ENCODE measurements around the gene SEPSECS.

Gene SEPSECS

DNA sequence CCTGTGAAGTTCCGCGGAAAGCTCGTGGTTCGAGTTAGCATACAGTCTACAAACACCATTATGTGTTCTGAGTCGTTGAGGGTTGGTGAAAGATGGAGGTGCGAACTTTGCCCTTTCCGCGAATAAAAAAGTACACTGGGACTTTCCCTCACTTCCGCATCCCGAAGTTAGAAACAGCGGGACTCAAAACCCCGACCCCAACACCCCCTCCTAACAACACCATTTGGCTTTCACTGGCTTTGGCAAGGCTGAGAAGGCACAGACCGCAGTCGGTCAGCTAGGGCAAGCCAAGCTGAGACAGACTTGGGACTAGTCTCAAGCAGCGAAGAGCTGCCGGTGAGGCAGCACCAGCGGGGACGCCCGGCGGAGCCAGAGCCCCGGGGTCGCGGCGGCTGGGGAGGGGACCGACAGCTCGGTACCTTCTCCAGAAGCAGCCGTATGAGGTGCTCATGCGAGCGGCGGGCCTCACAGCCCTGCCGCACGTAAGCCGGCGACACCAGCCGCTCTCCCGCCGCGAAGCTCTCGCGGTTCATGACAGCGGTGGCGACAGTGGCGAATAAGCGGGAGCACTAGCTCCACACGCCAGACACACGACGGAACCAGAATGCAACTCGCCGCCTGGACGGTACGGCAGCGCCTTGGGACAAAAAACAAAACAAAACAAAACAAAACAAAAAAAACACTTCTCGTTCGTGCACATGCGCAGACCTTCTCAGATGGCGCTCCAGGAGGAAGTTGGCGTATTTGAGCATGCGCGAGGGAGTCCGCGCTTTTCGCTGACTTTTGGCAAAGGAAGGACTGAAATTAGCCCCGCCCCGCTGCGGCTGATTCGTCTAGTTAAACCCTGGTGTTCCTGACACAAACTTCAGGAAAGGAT lies at the start of gene SEPSECS:
TSS of gene SEPSECS (minus strand) at position 613 of the 877 bp plus-strand sequence. CDS start at position 533, 80 bp downstream.
- DNase-seq = peak; percentile 77 to 85 (median 84)

DNA sequence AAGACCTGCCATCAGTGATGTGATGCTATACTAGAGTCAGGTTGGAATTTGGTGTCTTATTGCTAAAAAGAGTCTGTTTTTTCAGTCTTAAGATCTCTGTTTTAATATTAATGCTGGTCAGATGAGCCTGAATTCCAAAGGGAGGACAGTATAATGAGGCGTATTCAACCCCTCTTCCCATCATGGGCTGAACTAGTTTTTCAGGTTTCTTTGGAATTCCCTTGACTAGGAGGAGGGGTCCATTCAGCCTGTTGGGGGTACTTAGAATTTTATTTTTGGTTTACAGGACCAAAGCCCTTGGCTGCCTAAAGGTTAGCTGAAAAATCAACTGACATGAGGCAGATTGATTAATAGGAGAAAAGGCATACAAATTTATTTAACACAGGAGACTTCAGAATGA lies 49.5 kb upstream of the SEPSECS start:
- no peak for DNase-seq

DNA sequence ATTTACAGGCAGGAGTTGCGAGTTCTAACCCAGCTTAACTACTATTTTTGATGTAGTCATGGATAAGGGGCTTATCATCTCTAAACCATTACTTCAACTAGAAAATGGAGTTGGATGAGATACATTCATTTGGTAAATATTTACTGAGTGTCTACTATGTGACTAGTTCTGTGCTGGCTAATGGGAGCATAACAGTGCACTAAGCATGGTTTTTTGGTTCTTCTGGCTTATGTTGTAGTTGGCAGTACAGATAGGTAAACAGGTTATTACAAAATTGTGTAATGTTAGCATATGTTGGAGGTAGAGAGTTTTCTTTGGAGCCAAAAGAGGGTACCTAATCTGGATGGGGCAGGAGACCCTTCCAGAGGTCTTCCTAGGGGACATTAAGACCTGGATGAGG lies 47.7 kb upstream of the SEPSECS start:
- no peak for DNase-seq

DNA sequence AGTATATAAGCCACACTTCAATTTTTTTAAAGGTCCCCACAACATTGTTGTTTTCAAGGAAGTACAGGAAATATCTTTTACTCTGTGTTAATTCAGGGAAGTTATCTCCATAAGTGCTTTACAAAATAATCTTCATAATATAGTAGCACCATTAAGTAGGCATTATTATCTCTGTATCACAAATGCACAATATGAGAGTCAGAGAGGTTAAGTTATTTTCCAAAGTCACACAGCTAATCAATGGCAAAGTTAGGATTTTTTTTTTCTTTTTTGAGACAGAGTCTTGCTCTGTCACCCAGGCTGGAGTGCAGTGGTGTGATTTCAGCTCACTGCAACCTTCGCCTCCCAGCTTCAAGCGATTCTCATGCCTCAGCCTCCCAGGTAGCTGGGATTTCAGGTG lies 38.5 kb upstream of the SEPSECS start:
- no peak for DNase-seq

DNA sequence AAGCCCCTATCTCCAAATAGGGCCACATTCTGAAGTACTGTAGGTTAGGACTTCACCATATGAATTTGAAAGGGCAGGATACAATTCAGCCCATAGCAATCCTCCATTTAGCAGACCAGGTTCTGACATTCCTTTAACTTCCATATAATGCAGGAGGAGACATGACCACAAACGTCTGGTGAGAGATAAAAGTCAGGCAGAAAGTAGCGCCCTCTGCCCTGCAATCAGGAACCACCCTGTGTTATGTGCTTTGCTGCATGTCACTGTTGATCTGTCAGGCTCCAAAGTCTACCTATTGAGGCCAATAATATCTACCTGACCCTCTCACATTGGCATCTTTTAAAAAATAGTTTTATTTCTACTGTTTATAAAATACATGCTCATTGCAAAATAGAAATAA lies 30.2 kb upstream of the SEPSECS start:
- no peak for DNase-seq

DNA sequence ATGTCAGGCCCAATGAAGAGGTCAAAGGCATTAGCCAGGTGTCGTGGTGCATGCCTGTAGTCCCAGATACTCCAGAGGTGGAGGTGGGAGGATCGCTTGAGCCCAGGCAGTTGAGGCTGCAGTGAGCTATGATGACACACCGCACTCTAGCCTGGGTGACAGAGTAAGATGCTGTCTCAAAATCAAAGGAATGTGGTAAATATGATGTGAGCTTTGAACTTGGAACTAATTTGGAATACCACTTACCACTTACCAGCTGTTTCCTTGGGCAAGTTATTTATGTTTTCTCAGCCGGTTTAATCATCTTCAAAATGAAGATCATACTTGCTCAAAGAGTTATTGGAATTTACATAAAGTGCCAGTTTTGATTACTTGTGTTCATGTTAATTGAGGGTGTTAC lies 23.8 kb upstream of the SEPSECS start:
- no peak for DNase-seq

DNA sequence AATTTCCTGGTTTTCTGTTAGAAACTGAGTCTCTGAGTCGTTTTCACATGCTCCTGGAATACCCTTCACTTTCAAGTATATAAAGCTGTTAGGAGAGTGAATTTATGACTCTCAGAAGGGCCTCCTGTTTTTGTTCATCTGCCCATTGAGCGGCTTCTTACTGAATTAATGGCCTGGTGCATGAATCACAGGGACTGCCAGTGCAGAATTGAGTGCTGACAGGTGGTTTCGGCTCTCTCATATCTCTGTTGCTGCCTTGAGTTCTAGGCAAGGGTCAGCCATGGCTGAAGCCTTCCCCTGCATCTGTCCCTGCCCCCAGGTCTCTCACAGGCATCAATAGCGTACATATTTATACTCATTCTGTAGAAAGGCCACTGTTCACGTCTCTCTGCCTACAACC lies 22.7 kb upstream of the SEPSECS start:
- no peak for DNase-seq

DNA sequence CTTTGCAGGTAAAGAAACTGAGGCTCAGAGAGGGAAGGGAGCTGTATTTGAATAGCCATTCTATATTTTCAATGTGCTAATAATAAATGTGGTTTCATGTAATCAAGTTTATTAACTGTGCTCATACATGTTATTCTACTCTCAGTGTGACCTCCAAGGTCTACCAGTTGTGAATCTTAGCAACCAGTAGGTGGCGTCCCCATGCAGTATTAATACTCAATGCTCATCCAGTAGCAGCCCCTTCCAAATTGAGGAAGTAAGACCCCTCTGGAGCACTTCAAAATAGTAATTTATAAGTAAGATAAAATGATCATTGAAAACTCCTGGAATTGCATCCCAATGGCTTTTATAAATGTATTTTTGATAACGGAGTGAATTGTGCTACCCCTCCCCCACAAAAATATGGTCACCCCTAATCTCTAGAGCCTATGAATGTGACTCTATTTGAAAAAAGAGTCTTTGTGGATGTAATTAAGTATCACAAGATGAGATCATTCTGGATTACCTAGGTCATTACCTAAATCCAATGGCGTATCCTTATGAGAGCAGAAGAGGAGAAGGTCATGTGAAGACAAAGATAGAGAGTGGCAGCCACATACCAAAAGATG lies 20.4 kb upstream of the SEPSECS start:
- peak in 1 of 4 experiments; percentile 2 for DNase-seq

DNA sequence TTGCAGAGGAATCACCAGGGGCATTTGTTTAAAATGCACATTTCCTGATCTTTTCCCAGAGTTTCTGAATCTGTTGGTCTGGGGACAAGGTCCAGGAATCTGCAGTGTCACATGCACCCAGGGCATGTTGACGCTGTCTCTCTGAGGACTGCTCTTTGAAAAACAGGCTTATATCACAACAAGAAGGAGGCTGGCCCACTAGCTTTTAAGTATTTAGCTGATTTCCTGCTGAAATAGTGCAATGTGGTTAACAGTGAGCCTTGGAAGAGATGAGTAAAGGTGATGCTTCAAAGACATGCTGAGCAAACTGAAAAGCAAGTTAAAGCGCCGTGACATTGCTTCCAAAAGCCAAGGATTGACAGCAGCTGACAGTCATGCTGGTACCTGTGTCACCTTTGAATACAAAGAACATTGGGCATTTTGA lies 18.6 kb upstream of the SEPSECS start:
- no peak for DNase-seq

DNA sequence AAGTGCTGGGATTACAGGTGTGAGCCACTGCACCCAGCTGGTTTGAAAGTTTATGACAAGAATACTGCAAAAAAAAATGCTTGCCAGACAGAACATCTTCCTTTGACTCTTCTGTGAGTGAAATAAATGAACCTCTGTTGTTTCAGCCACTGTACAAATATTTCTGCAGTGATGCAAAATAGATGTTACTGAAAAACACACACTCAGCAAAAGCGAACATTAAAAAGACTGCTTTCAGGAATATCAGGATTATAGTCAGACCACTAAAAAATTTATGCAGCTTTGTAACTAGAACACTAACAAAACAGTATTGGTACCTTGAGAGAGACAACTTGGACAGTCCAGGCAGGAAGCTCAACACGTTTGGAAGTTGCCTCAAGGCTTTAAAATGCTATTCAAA lies 16.9 kb upstream of the SEPSECS start:
- no peak for DNase-seq

DNA sequence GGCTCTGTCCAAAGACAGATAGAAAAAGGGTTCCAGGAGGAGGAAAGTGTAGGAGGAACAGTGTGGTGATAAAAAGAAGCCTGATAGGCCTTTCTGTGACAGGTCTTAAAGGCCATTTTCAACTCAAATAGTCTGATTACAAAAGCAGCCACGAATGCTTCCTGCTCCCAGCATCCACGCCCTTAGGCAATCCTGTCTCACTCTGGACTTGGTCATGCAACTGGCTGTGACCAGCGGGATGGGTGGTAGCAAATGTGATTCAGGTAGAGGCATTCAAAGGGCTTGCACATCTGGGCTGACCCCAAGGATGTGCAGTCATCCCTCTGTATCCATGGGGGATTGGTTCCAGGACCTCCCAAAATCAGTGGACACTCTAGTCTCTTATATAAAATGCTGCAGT lies 14.4 kb upstream of the SEPSECS start:
- DNase-seq = no peak

DNA sequence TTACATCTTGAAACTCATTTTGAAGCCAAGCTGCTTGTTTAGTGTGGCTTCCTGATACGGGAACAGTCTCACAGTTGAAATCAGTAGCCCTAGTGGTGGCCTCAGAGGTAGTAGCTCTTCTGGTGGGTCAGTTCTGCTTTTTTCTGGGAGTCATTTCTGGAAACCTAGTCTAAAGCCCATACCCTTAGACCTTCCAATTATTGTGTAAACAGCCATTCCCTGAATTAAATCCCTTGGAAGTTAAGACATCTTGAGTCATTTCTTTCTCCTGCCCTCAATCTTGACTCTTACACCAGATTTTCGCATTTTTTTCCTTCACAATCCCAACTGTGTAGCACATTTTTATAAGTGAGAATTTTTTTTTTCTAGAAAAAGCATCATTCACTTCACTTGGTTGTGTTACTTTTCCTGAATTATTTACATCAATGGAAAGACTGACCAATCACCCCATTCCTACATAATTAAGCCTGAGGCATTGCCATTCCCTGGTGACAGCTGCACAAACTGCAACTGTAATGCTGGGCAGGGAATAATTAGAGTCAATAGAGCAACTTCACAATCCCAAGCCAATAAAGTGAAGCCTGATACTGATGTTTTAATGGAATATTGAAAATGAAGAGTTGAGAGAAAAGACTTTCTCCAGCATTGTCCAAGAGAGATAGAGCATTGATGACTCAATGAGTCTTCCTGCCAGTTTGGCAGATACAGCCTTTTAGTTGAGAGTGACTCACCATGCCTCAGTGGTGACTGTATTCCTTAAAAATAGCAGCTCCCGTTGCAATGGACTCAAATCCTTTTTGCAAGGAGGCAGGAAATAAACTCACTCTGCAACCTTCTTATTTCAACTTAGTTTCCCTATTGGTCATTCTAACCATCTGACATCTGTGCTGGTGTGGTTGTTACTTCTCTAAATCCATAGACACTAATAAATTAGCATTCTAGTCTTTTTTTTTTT lies 13.0 kb upstream of the SEPSECS start:
- no peak for DNase-seq

DNA sequence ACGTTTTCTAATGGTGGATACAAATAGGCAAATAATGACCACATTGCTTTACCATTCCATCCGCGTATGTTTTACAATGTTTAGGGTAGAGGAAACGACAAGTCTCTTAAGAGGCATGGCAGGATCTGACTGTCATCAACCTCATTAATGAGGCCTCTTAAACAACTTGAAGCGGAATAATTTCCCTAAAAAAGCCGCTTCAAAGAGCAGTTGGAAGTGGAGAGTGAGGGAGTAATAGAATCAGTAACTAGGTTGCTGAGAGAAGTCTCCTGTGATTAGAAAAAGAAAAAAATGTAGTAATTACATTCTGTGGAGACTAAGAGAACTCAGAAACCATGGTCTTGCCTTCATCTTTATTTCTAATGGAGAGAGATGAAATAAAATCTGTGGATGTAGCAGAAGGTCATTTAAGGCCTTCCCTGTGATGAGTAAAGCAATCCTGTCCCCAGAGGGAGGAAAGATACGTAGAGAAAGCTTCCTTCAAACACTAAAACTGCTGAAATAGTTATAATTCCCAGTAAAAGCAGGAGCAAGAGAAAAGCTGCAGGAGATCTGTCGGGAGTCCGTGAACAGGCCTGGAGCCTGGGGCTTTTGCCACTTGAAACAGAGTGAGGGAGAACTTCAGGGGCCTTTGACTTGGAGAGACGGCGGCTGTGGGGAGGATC lies 11.1 kb upstream of the SEPSECS start:
- DNase-seq = no peak

DNA sequence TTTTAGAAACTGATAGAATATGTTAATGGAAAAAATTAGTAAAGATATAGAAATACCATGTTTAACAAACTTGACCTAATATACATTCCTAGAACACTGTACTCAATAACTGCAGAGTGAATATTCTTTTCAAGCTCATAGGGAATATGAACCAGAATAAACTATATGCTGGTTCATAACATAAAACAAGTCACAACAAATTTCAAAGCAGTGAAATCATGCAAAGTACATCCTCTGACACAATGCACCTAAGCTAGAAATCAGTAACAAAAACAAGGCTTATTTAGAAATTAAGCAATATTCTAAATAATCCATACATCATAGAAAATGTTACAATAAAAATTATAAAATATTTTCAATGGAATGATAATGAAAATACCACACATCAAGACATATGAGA lies 9.2 kb upstream of the SEPSECS start:
- DNase-seq = no peak

DNA sequence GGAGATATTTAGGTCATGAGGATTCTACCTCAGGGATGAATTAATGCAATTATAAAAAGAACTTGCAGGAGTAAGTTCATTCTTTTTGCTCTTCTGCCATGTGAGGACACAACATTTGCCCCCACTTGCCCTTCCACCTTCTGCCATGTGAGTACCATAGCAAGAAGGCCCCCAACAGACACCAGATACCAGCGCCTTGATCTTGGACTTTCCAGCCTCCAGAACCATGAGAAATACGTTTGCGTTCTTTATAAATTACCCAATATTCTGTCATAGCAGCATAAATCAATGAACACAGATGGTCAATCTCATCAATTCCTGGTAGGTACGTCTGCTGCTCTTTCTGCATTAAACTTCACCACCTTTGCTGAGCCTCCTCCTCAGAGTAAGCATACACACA lies 5.7 kb upstream of the SEPSECS start:
- DNase-seq = no peak

DNA sequence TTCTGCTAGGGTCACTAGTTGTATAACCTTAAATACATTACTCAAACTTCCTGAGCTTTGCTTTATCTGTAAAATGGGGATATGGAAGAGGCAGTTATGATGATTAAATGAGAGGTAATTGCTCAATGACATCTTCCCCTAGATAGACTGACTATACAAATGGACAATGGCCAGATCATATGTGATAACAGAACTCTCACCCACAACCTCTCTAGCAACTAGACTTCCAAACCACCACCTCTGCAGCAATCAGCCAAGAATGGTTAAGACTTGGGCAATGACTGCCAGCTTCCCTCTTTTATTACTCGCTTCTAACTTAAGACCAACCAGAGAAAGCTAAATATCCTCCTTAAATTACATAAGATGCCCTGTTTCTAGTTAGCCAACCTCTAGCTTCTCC lies 2.9 kb upstream of the SEPSECS start:
- no peak for DNase-seq

DNA sequence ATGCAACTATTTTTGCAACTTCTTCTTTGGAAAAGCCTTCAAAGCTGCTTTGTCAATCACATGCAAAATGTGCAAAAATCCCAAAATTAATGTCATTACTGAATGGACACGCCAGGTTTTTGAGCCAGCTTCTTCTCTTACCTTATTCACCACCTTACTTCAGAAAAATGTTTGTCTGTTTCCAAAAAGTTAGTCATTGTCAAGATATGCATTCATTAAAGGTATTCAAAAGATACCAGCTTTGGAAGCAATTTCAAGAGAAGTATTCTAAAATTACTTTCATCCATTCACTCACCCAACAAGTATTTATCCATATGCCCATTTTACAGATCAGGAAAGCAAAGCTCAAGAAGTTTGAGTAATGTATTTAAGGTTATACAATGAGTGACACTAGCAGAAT lies 2.3 kb upstream of the SEPSECS start:
- DNase-seq = no peak

DNA sequence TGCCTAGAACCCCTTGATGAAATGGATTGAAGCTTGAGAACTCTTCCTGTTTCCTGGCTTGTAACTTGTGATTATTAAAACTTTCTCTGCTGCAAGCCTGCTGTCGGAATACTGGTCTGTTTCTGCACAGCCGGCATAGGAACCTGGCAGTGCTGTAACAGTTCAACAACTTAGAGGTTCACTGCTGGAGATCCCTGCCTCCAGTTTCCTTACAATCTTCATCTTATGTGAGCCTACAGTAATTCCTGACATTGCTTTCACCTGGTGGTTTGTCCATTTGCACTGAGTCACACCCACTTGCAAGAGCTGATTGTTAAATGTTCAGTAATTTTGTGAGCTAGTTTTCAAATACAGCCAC lies 1.3 kb upstream of the SEPSECS start:
- DNase-seq = no peak

DNA sequence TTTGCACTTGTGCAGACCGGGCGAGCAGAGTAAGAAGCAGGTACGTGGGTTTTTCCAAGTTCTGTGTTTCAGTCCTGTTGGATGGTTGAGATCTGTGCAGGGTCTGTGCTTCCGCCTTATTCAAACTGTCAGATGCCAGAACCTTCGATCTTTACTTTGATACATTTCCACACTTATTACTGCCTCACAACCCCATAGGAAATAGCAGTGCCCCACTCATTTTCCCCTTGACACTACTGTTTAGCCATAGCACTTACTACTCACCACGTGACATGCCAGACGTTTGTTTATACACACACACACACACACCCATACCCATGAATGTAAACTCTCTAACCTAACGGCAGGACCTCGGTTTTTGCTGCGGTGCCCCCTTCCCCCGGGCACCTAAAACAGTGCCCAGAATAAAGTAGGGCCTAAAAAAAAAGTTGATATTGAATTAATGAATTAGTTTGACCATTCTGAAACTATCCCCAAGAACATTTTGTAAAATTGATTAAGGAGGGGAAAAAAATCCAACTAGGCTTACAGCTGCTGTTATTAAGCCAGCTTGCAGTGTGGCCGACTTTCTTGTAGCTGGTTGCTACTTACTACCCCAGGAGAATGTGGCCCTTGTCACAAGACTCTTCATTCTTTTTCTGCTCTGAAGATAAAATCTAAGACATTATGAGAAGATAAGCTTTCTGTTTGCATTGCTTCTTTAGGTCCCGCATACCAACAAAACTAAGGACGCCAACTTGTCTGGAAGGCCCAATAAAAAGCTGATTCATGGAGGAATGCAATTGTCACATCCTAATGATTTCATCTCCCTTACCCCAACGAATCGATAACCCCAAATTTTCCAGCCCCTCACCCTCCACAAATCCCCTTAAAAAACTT lies 704 bp upstream of the SEPSECS start:
- no peak for DNase-seq

DNA sequence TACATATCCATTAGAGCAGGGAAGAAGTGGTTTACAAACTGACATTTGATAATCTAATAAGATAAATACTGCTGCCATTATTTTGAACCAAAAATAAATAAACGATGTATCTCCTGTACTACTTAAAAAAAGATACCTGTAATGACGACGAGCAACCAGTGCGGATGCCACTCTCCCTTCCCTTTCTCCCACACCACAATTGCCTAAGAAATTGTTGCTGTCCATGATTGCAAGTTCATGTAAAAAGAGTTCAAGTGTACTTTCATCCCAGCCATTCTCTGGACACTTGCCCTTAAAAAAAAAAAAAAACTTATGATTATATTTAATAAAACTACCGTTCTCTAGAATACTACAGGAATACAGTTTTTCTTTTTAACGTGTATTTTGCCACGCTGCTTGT lies 1.4 kb downstream of the SEPSECS start:
- DNase-seq = no peak

DNA sequence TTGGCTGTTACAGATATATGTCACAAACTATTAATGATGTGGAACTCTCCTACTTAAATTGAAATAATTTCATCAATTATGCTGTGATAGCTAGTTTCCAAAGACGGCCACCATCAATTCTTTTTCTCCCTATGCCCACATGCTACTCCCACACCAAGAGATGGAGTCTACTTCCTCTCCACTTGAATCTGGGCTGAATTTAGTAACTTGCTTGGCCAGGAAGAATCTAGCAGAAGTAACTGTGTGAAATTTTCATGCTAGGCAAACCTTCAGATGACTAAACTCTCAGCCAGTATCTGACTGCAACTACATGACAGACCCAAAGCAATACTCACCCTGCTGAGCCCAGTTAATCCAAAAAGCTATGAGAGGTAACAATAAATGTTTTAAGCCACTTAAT lies 3.2 kb downstream of the SEPSECS start:
- DNase-seq = no peak

DNA sequence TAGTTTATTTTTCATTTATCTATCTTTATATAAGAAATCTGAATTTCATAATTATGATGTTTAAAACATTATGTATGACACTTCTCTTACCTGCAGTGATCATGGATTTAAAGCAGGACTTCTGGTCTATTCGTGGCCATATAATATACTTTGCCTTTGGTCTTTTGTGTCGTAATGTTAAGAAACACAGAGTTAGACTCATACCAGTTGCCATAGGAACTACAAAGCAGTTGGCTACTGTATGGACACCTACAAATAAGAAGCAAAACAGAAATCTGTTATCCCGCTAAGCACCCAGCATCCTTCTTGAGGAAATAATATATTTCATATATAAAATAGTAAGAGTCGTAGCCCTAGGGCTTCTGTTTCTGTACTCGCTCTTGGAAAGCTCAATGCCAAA lies 4.3 kb downstream of the SEPSECS start:
- DNase-seq = no peak

Measured in activated naive CD4-positive, alpha-beta T cell (primary cell).